Activated CD8-positive, alpha-beta memory T cell treated with anti-CD3 and anti-CD28 coated beads, Interleukin-2, amount 50 U/mL, for 1 hour (primary cell): ENCODE measurements around the gene RBBP5.

Experiments
- DNase-seq: peaks from one replicate; pipeline ENCODE4 v3.0.0-alpha.2; 2020; ENCODE audit errors: extremely low read depth

The RBBP5 gene

GRCh38 chr1:205057808-205058575 is 63.8 kb downstream of the RBBP5 start:
- DNase-seq, result no peak

GRCh38 chr1:205056956-205057568 is 64.7 kb downstream of the RBBP5 start:
- no peak for DNase-seq

GRCh38 chr1:205056188-205056611 is 65.6 kb downstream of the RBBP5 start:
- DNase-seq, result no peak

GRCh38 chr1:205054013-205054412 is 67.8 kb downstream of the RBBP5 start:
- DNase-seq, result no peak

- no peak for DNase-seq
These were observed 68.5 kb downstream of the RBBP5 start for GRCh38 chr1:205053296-205053695.

- DNase-seq, result no peak
These were observed 69.1 kb downstream of the RBBP5 start for GRCh38 chr1:205052690-205053089.

- DNase-seq, result no peak
These were observed 72.3 kb downstream of the RBBP5 start for GRCh38 chr1:205049479-205049878.

- no peak for DNase-seq
These were observed 73.4 kb downstream of the RBBP5 start for GRCh38 chr1:205048382-205048781.

- no peak for DNase-seq
These were observed 74.0 kb downstream of the RBBP5 start for GRCh38 chr1:205047764-205048231.

GRCh38 chr1:205046870-205047269 is 74.9 kb downstream of the RBBP5 start:
- DNase-seq, result no peak

GRCh38 chr1:205045146-205045545 is 76.6 kb downstream of the RBBP5 start:
- no peak for DNase-seq

- no peak for DNase-seq
These were observed 77.0 kb downstream of the RBBP5 start for GRCh38 chr1:205044741-205045140.

GRCh38 chr1:205043866-205044265 is 77.9 kb downstream of the RBBP5 start:
- no peak for DNase-seq

- DNase-seq, result no peak
These were observed 78.6 kb downstream of the RBBP5 start, which contains the start of gene CNTN2 for GRCh38 chr1:205042911-205043806. Gene CNTN2, plus strand, starts transcription at chr1:205043212. Its CDS starts 9,974 bp downstream, at chr1:205053186.

- DNase-seq, result no peak
These were observed 79.5 kb downstream of the RBBP5 start for GRCh38 chr1:205041998-205042910.

- DNase-seq, result no peak
These were observed 80.6 kb downstream of the RBBP5 start for GRCh38 chr1:205041001-205041715.

- no peak for DNase-seq
These were observed 83.5 kb downstream of the RBBP5 start for GRCh38 chr1:205038132-205038786.

GRCh38 chr1:205037539-205037938 is 84.2 kb downstream of the RBBP5 start:
- DNase-seq, result no peak
